ENCODE data around the gene PLEKHM2.

PLEKHM2 gene

DNA sequence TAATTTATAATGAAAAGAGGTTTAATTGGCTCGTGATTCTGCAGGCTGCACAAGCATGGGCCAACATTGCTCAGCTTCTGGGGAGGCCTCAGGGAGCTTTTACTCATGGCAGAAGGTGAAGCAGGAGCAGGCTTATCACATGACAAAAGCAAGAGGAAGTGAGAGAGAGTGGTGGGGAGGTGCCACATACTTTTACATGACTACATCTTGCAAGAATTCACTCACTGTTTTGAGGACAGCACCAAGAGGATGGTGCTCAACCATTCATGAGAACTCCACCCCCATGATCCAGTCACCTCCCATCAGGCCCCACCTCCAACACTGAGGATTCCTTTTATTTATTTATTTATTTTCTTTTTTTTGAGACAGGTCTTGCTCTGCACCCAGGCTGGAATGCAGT is 5.5 kb upstream of the PLEKHM2 start:
- Histone ChIP-seq H3K4me2 (ENCODE audit: low read depth, low read length) (no peak overlapping the region), H3K4me3 (ENCODE audit: low read length) (no peak overlapping the region), H3K4me1 (ENCODE audit: low read length) (no peaks in the 10 kb centered on the region), H2AFZ (ENCODE audit: low read length) (no peak overlapping the region), H3K27me3 (replicated peaks; ENCODE audit: insufficient read depth, low read length) (no peaks in the 10 kb centered on the region), H3K9me2 (replicated peaks; ENCODE audit: insufficient read depth, low read length) (no peaks in the 10 kb centered on the region), H3K36me3 (replicated peaks; ENCODE audit: insufficient read depth, low read length) (no peaks in the 10 kb centered on the region), H3K9me3 (replicated peaks; ENCODE audit: insufficient read depth, low read length) (no peaks in the 10 kb centered on the region), H3F3A (ENCODE audit: insufficient read depth, low read length) (peaks cover under 1% of the 10 kb centered on the region; the same call in 1 of the 2 replicates), H3K9ac (ENCODE audit: low read length) (no peak overlapping the region), H3K79me2 (ENCODE audit: low read length) (no peaks in the 10 kb centered on the region), H4K20me1 (ENCODE audit: insufficient read depth, low read length) (no peaks in the 10 kb centered on the region), H3K27ac (ENCODE audit: low read length) (no peak overlapping the region)
- DNase-seq: peak; percentile 40
- TF ChIP-seq EZH2phosphoT487 (IDR thresholded peaks at IDR 0.05; ENCODE audit: low read length): no peak
- TF ChIP-seq, protein P1, sequence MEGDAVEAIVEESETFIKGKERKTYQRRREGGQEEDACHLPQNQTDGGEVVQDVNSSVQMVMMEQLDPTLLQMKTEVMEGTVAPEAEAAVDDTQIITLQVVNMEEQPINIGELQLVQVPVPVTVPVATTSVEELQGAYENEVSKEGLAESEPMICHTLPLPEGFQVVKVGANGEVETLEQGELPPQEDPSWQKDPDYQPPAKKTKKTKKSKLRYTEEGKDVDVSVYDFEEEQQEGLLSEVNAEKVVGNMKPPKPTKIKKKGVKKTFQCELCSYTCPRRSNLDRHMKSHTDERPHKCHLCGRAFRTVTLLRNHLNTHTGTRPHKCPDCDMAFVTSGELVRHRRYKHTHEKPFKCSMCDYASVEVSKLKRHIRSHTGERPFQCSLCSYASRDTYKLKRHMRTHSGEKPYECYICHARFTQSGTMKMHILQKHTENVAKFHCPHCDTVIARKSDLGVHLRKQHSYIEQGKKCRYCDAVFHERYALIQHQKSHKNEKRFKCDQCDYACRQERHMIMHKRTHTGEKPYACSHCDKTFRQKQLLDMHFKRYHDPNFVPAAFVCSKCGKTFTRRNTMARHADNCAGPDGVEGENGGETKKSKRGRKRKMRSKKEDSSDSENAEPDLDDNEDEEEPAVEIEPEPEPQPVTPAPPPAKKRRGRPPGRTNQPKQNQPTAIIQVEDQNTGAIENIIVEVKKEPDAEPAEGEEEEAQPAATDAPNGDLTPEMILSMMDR (IDR thresholded peaks at IDR 0.05; ENCODE audit: low read length): no peak
- TF ChIP-seq EZH2 (optimal IDR thresholded peaks at IDR 0.05; ENCODE audit: low read depth, low read length): no peak

DNA sequence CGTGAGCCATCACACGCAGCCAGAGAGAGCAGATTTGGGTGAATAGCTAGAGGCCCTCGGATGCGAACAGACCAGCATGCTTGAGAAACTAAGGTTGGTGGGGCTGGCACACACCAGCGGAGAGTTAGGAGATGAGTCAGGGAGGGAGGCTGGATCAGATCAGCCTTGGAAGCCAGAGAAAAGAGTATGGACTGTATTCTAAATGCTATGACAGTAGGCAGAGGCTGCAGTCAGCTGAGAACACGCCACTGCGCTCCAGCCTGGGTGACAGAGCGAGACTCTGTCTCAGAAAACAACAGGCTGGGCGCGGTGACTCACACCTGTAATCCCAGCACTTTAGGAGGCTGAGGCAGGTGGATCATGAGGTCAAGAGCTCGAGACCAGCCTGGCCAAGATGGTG is 4.0 kb upstream of the PLEKHM2 start:
- Histone ChIP-seq H3K27me3 (replicated peaks; ENCODE audit: insufficient read depth, low read length) (no peaks in the 10 kb centered on the region), H3K4me3 (ENCODE audit: low read length) (no peak overlapping the region), H3K36me3 (replicated peaks; ENCODE audit: insufficient read depth, low read length) (no peaks in the 10 kb centered on the region), H3K9me3 (replicated peaks; ENCODE audit: insufficient read depth, low read length) (no peaks in the 10 kb centered on the region), H2AFZ (ENCODE audit: low read length) (no peak overlapping the region), H3K4me1 (ENCODE audit: low read length) (no peaks in the 10 kb centered on the region), H3K4me2 (ENCODE audit: low read depth, low read length) (no peak overlapping the region), H3F3A (ENCODE audit: insufficient read depth, low read length) (peaks cover 7% of the 10 kb centered on the region; the same call in 1 of the 2 replicates), H3K9ac (ENCODE audit: low read length) (no peak overlapping the region), H3K9me2 (replicated peaks; ENCODE audit: insufficient read depth, low read length) (no peaks in the 10 kb centered on the region), H3K27ac (ENCODE audit: low read length) (no peak overlapping the region), H4K20me1 (ENCODE audit: insufficient read depth, low read length) (no peaks in the 10 kb centered on the region), H3K79me2 (ENCODE audit: low read length) (peaks cover 6% of the 10 kb centered on the region)
- no peak for TF ChIP-seq EZH2phosphoT487 (IDR thresholded peaks at IDR 0.05; ENCODE audit: low read length)
- TF ChIP-seq, protein P1 (IDR thresholded peaks at IDR 0.05; ENCODE audit: low read length): no peak
- TF ChIP-seq EZH2 (optimal IDR thresholded peaks at IDR 0.05; ENCODE audit: low read depth, low read length): no peak
- DNase-seq: no peak

DNA sequence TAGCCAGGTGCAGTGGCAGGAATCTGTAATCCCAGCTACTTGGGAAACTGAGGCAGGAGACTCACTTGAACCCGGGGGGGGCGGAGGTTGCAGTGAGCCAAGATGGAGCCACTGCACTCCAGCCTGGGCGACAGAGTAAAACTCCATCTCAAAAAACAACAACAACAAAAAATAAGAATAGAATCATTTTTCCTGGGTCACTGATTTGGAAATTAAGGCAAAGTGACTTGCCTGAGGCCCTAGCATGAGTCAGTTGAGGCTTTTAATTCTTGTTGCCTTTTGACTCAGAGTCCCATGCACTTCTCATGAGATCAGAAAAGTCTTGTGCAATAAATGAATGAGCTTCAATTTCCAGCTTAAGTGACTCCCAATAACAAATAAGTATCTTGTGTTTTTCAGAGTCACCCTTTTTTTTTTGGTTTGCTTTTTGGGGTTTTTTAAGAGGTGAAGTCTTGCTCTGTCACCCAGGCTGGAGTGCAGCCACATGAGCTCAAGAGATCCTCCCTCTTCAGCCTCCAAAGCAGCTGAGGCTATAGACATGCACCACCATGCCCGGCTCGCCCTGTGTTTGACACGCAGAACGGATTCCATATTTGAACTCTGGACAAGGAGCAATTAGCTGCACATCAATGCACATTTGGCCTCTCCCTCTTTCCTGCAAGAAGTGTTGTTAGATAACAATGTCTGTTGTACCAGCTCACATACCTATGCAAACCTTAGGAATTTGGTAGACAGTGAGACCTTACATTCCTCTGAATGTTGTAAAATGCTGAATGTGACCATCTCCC is 3.4 kb upstream of the PLEKHM2 start:
- no peaks in the 10 kb centered on the region for H3K9me2 ChIP-seq (replicated peaks; ENCODE audit: insufficient read depth, low read length)
- TF ChIP-seq EZH2 (optimal IDR thresholded peaks at IDR 0.05; ENCODE audit: low read depth, low read length): no peak
- TF ChIP-seq, protein P1 (IDR thresholded peaks at IDR 0.05; ENCODE audit: low read length): no peak
- TF ChIP-seq EZH2phosphoT487 (IDR thresholded peaks at IDR 0.05; ENCODE audit: low read length): no peak
- no peak overlapping the region for H3K4me2 ChIP-seq (ENCODE audit: low read depth, low read length)
- H3K9me3 ChIP-seq (replicated peaks; ENCODE audit: insufficient read depth, low read length): no peaks in the 10 kb centered on the region
- peaks cover 3% of the 10 kb centered on the region; the same call in 1 of the 2 replicates for H3K4me1 ChIP-seq (ENCODE audit: low read length)
- H4K20me1 ChIP-seq (ENCODE audit: insufficient read depth, low read length): no peaks in the 10 kb centered on the region
- peaks cover 13% of the 10 kb centered on the region for H3K79me2 ChIP-seq (ENCODE audit: low read length)
- no peak overlapping the region for H3K27ac ChIP-seq (ENCODE audit: low read length)
- H3K27me3 ChIP-seq (replicated peaks; ENCODE audit: insufficient read depth, low read length): no peaks in the 10 kb centered on the region
- H3K36me3 ChIP-seq (replicated peaks; ENCODE audit: insufficient read depth, low read length): no peaks in the 10 kb centered on the region
- peaks cover 7% of the 10 kb centered on the region; the same call in 1 of the 2 replicates for H3F3A ChIP-seq (ENCODE audit: insufficient read depth, low read length)
- no peak for DNase-seq
- no peak overlapping the region for H3K4me3 ChIP-seq (ENCODE audit: low read length)
- H2AFZ ChIP-seq (ENCODE audit: low read length): no peak overlapping the region
- no peak overlapping the region for H3K9ac ChIP-seq (ENCODE audit: low read length)

All from MM.1S (cell line).